NCI-H446 (cell line): Measurements from ENCODE around the gene ZIC2.

Source experiments
- DNase-seq, 2 experiments: peaks; one replicate each; lab custom pipeline; 2025; lab: John Stamatoyannopoulos, UW

ZIC2 gene

GRCh38 chr13:99985886-99986527, 4.4 kb downstream of the ZIC2 start:
- DNase-seq: peak in 1 of 2 experiments; percentile 24

GRCh38 chr13:99986741-99987140, 5.2 kb downstream of the ZIC2 start:
- DNase-seq: peak in 1 of 2 experiments; percentile 56

- DNase-seq: no peak
Measured at GRCh38 chr13:99987154-99988019, 5.8 kb downstream of the ZIC2 start.

GRCh38 chr13:99988529-99989275, 7.1 kb downstream of the ZIC2 start:
- no peak for DNase-seq

- DNase-seq: no peak
Measured at GRCh38 chr13:99989276-99990125, 7.9 kb downstream of the ZIC2 start.

- DNase-seq: no peak
Measured at GRCh38 chr13:99990126-99990977, 8.8 kb downstream of the ZIC2 start.

- DNase-seq: no peak
Measured at GRCh38 chr13:99991013-99991827, 9.6 kb downstream of the ZIC2 start.

GRCh38 chr13:99991828-99992775, 10.5 kb downstream of the ZIC2 start:
- DNase-seq: no peak

GRCh38 chr13:99992949-99993351, 11.4 kb downstream of the ZIC2 start:
- DNase-seq: no peak

GRCh38 chr13:99993660-99994637, 12.4 kb downstream of the ZIC2 start:
- no peak for DNase-seq

- no peak for DNase-seq
Measured at GRCh38 chr13:99994638-99995020, 13.0 kb downstream of the ZIC2 start.

GRCh38 chr13:99995104-99995588, 13.6 kb downstream of the ZIC2 start:
- no peak for DNase-seq

GRCh38 chr13:99995589-99996380, 14.2 kb downstream of the ZIC2 start:
- DNase-seq: peak; percentile 49 to 55

- peak in 1 of 2 experiments; percentile 47 for DNase-seq
Measured at GRCh38 chr13:99996381-99996973, 14.9 kb downstream of the ZIC2 start.

GRCh38 chr13:99997702-99998214, 16.2 kb downstream of the ZIC2 start:
- DNase-seq: no peak

- DNase-seq: no peak
Measured at GRCh38 chr13:99998261-99998660, 16.7 kb downstream of the ZIC2 start.
